Uterine smooth muscle cell (primary cell): ENCODE results near the gene MUS81. TPM values are rescaled to one million over a fixed set of nuclear protein-coding genes. Genes with fewer than 3 reads are reported as not detected.

Experiments used
- total RNA-seq: library from RNA; depleted of rRNA; stranded (reverse); fragments of >200 nt; gene quantifications from 2 replicates; pipeline ENCODE4 v1.2.3, GENCODE V29; 2014

The MUS81 gene, protein sequence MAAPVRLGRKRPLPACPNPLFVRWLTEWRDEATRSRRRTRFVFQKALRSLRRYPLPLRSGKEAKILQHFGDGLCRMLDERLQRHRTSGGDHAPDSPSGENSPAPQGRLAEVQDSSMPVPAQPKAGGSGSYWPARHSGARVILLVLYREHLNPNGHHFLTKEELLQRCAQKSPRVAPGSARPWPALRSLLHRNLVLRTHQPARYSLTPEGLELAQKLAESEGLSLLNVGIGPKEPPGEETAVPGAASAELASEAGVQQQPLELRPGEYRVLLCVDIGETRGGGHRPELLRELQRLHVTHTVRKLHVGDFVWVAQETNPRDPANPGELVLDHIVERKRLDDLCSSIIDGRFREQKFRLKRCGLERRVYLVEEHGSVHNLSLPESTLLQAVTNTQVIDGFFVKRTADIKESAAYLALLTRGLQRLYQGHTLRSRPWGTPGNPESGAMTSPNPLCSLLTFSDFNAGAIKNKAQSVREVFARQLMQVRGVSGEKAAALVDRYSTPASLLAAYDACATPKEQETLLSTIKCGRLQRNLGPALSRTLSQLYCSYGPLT
- total RNA-seq = 61.0 and 61.1 TPM in 2 replicates

DNA sequence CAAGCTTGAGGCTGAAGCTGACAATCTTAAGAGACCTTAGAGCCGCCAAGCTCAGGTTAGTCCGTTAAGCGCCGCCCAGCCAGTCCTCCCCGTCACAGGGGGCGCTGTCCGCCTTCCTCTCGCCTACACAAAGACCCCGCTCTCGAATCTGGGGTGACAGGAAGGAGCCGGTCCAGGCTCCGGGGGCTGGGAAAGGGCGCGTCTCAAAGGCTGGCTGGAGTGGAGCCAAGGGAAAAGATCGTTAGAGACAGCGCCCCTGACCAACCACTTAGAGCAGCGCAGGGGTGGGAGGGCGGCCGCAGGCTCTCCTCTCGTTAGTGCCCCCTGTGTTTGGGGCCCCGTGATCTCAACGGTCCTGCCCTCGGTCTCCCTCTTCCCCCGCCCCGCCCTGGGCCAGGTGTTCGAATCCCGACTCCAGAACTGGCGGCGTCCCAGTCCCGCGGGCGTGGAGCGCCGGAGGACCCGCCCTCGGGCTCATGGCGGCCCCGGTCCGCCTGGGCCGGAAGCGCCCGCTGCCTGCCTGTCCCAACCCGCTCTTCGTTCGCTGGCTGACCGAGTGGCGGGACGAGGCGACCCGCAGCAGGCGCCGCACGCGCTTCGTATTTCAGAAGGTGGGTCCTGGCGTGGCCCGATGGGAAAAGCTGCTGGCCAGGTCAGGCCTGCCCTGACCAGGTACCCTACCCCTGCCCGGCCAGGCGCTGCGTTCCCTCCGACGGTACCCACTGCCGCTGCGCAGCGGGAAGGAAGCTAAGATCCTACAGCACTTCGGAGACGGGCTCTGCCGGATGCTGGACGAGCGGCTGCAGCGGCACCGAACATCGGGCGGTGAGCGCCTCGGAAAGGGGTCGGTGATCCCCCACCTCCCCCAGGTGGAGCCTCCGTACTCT is at the start of gene MUS81:
Gene MUS81, plus strand, starts transcription at position 156 of the 887 bp plus-strand sequence. Its CDS starts 321 bp downstream, at position 477.

DNA sequence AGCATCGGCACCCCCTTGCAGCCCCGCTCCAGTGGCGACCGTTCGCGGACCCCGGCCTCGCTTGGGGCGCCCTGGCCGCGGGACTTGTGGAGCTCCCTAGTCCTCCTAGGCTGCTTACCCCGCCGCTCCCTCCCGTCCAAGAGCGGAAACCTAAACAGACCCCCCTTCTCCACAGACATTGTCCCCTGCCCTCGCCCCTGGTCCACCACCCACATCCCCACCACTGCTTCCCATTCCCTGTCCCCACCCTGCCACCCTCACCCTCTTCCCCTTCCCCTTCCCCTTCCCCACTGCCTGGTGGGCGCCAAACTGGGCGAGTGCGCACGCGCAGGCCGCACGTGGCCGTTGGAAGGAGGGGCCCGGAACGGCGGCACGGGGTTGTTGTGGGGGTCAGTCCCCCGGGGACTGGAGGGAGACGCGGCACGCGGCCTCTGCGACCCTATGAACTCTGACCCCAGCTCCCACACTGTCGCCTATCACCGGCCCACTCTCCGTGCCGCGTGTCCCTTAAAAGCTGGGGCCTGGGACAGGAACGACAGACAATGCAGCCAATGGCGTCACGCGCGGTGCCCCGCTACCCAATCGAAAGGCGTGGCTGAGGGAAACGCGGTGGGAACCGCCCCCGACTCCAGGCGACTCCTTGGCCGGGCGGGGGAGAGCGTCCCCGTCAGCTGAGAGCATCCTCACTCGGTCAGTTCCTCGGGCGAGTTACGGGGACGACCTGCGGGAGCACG is 26.8 kb upstream of the MUS81 start, which contains the start of gene SNX32:
Gene SNX32, plus strand, starts transcription at position 667 of the 734 bp plus-strand sequence. CDS start 103 bp downstream, outside the sequence.

DNA sequence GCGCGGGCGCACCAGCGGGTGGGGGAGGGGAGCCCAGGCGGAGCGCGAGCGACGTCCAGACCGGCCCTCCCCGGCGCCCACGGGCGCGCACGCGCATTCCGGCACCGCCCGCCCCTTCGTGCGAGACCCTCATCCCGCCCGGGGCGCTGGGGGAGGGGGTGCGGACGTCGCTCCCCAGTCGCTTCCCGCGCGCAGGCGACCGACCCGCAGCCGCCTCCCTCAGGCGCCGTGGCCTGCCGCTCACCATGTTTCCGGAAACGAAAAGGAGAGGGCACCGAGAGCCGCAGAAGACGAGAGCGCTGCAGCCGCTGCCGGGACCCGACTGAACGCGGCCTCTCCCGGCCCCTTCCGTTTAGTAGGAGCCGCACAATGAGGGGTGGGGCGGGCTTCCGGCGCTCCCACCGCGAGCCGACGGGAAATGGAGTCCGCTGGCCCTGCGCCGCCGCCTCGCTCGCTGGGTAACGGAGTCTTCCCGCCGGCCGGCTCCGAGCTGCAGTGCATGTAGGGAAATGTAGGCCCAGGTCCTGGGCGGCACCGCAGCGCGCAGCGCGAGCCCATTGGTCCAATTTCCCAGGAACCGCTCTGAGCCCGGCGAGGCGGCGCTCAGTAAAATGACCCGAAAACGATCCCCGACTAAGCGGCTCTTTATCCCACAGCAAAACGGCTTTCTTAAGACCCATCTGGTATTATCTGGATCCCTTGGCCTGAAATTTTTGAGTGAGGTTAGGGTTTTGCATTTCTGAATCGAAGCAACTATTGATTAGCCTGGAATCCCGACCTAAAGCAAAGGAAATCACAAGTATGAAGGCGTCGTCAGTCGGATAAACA is 2.2 kb upstream of the MUS81 start, which contains the start of gene CFL1:
Gene CFL1, minus strand, starts transcription at position 328 of the 828 bp plus-strand sequence. Its CDS starts 81 bp downstream, at position 247.

DNA sequence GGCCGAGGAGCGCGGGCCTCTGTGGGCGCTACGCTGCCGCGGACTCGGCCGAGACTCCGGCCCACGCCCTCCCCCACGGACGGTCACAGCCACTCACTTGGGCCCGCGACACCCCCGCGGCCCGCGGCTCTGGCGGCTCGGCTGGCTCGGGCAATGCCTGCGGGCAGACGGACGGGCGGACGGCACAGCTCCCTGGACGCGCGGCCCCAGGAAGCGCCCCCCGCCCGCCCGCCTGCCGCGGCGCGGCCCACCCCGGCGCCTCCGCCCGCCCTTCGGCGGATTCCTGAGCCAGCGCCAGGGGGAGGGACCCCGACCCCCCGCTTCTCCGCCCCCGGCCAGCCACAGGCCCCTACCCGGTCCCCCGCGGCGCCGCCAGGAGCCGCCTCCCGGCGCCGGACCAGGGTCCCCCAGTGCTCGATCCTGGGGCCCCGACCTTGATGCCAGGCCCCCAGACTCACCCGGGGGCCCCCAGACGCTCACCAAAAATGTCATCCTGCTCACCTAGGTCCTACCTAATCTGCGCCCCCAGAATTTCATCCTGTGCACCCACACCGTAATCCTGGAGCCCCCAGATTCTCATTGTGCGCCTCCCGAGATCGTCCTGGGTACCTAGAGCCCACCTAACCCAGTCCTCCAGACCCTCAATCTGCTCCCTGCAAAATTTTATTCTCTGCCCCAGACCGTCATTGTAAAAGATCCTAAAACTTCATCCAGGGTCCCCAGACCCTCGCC is 12.5 kb downstream of the MUS81 start, which contains the start of gene EFEMP2:
Gene EFEMP2, minus strand, starts transcription at position 215 of the 732 bp plus-strand sequence. CDS start 446 bp downstream, outside the sequence.

DNA sequence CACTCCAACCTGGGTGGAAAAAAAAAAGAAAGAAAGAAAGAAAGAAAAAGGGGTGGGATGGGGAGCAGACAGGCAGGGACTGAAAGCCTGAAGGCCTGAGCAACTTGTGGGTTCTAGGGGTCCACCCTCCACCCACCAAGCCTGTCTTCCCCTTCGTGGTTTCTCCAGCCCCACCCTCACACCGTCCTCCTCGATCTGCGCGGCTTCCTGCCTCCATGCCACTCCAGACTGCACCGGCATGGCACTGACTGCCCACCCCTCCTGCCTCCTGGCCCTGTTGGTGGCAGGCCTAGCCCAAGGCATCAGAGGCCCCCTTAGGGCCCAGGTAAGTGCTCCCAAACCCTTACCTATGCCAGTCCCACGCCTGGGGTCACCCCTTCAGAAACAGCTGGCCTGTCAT is 19.4 kb downstream of the MUS81 start, which contains the start of gene CTSW:
Gene CTSW, plus strand, starts transcription at position 221 of the 400 bp plus-strand sequence. Its CDS starts 18 bp downstream, at position 239.

DNA sequence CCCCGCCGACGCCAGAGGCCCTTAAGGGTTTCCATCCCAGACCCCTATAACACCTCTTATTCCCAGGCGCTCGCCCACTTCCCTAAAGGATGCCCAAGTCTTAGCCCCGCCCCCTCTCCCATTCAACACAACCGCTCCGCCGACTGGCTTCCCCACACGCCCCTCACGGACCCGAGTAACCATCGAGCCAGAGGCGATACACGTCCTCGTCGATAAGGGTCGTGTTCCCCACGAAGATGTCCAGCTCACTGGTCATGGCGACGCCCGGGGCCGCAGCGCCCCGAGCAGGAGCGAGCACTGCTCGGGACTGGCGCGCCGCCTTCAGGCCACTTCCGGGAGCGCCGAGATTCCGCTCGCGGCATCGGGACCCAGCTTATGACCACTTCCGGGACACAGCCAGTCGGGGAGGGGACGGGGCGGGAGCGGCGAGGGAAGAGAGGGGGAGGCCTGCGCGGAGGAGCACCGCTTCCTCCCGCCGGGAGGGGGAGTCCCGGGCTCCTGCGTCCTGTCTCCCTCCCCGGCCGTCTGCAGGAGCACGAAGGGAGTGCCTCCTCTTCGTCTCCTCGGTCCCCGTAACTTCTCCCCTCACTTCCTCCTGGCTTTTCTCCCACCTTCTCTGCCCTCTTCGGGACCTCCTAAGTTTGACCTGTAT is 28.1 kb downstream of the MUS81 start, which contains the start of gene FIBP:
Gene FIBP, minus strand, starts transcription at position 309 of the 652 bp plus-strand sequence. Its CDS starts 53 bp downstream, at position 256.

DNA sequence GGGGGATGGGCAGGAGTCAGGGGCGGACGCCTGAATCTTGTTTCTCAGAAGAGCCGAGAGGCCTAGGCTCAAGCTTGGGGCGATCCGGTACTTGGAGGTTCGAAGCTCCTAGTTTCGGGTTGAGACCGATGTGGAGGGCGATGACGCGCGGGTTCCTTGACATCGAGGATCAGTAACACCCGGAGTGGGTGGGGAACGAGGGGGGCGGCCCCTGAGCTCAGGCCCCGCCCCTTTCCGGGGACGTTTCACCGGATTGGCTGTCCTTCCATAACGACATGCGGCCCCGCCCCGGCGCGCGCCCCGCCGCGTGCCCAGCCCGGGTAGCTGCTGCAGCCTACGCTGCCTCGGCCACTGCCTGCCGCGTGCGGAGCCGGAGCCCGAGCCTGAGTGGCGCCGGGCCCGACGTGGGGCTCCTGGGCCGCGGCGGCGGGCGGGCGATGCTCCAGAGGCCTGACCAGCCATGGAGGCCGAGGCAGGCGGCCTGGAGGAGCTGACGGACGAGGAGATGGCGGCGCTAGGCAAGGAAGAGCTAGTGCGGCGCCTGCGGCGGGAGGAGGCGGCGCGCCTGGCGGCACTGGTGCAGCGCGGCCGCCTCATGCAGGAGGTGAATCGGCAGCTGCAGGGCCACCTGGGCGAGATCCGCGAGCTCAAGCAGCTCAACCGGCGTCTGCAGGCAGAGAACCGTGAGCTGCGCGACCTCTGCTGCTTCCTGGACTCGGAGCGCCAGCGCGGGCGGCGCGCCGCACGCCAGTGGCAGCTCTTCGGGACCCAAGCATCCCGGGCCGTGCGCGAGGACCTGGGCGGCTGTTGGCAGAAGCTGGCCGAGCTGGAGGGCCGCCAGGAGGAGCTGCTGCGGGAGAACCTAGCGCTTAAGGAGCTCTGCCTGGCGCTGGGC is 30.3 kb downstream of the MUS81 start, which contains the start of gene CCDC85B:
Gene CCDC85B, plus strand, starts transcription at position 350 of the 895 bp plus-strand sequence. Its CDS starts 111 bp downstream, at position 461.

DNA sequence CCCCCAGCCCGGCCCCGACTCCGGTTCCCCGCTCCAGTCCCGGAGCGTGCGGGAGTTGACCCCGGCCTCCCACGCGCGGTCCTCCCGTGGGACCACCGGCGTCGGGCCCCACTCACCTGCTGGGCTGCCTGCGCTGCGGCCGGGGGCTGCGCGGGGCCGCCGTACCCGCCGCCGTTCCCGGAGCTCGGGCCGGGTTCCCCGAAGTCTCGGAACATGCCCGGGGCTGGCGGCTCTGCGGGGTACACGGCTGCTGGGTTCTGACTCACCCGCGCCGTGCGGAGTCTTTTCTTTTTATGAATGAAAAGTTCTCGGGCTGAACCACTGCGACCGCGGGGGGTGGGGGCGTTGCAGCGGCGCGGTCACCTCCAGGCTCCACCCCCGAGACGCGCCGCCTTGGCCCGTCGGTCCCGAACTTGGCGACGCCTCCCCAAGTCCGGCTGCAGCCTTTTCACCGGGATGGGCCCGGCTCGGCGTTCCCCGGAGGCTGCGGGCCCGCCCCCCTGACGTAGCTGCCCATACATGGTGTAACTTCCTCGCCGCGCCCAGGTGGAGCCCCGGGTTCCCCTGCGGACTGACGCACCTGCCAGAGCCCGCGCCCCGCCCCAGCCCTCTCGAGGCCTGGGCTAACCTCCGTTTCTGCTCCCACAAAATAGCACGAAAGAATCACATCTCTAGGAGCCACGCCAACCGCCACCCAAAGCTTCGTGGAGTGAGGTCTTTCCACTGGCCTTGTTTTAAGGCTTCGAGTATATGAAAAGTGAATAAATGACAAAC is 40.1 kb downstream of the MUS81 start, which contains the start of gene FOSL1:
Gene FOSL1, minus strand, starts transcription at position 264 of the 774 bp plus-strand sequence. Its CDS starts 49 bp downstream, at position 215.

Other genes with a start within 250 kb of the MUS81 start
- gene MAP3K11, start 246.2 kb upstream of the MUS81 start, total RNA-seq = 23.5 and 29.0 TPM in 2 replicates
- 16.3 and 19.0 TPM in 2 replicates for gene PCNX3, start 244.7 kb upstream of the MUS81 start, total RNA-seq
- 20.6 and 30.1 TPM in 2 replicates for gene SIPA1, start 222.3 kb upstream of the MUS81 start, total RNA-seq
- 16.0 and 17.9 TPM in 2 replicates for gene RELA, start 197.5 kb upstream of the MUS81 start, total RNA-seq
- gene KAT5, start 148.2 kb upstream of the MUS81 start, total RNA-seq = 44.0 and 51.5 TPM in 2 replicates
- 55.6 and 59.7 TPM in 2 replicates for gene RNASEH2C, start 139.6 kb upstream of the MUS81 start, total RNA-seq
- 6.5 and 8.0 TPM in 2 replicates for gene AP5B1, start 79.5 kb upstream of the MUS81 start, total RNA-seq
- gene OVOL1, start 73.4 kb upstream of the MUS81 start, total RNA-seq = not detected in 2 replicates
- 0.44 and 0.75 TPM in 2 replicates for gene SNX32, start 26.5 kb upstream of the MUS81 start, total RNA-seq
- gene CFL1, start 2.3 kb upstream of the MUS81 start, total RNA-seq = 904 and 1,254 TPM in 2 replicates
- 37.7 and 62.2 TPM in 2 replicates for gene EFEMP2, start 12.4 kb downstream of the MUS81 start, total RNA-seq
- 0.12 TPM in 1 of 2 replicates, not detected in the other for gene CTSW, start 19.4 kb downstream of the MUS81 start, total RNA-seq
- gene FIBP, start 28.0 kb downstream of the MUS81 start, total RNA-seq = 185 and 189 TPM in 2 replicates
- 93.9 and 99.7 TPM in 2 replicates for gene CCDC85B, start 30.2 kb downstream of the MUS81 start, total RNA-seq
- gene FOSL1, start 40.0 kb downstream of the MUS81 start, total RNA-seq = 21.4 and 63.9 TPM in 2 replicates
- gene C11orf68, start 58.6 kb downstream of the MUS81 start, total RNA-seq = 28.2 and 37.5 TPM in 2 replicates
- gene DRAP1, start 59.0 kb downstream of the MUS81 start, total RNA-seq = 313 and 580 TPM in 2 replicates
- gene TSGA10IP, start 85.0 kb downstream of the MUS81 start, total RNA-seq = 0.11 and 0.37 TPM in 2 replicates
- gene SART1, start 101.3 kb downstream of the MUS81 start, total RNA-seq = 66.6 and 68.2 TPM in 2 replicates
- 31.2 and 42.6 TPM in 2 replicates for gene EIF1AD, start 141.7 kb downstream of the MUS81 start, total RNA-seq
- gene BANF1, start 142.1 kb downstream of the MUS81 start, total RNA-seq = 19.3 and 20.2 TPM in 2 replicates
- not detected in 2 replicates for gene CST6, start 151.6 kb downstream of the MUS81 start, total RNA-seq
- gene CATSPER1, start 166.0 kb downstream of the MUS81 start, total RNA-seq = under 0.01 TPM in 1 of 2 replicates, not detected in the other
- gene GAL3ST3, start 188.7 kb downstream of the MUS81 start, total RNA-seq = 0.12 TPM in 1 of 2 replicates, not detected in the other
- gene SF3B2, start 191.9 kb downstream of the MUS81 start, total RNA-seq = 157 and 183 TPM in 2 replicates
- 25.8 and 34.7 TPM in 2 replicates for gene PACS1, start 209.8 kb downstream of the MUS81 start, total RNA-seq